22Rv1 (cell line): ENCODE measurements around the gene CAMTA1.

ENCODE experiments used
- H3K27ac ChIP-seq: fragments of 450-650 bp; 2 replicates; pipeline ENCODE4 v1.5.1; 2017
- CTCF ChIP-seq: fragments of 450-650 bp; IDR thresholded peaks from 2 replicates; pipeline ENCODE4 v1.5.1; 2017; ENCODE audit warnings: mild to moderate bottlenecking
- ZFX ChIP-seq: fragments of 450-650 bp; IDR thresholded peaks from 2 replicates; pipeline ENCODE4 v1.6.1; 2017; ENCODE audit warnings: antibody characterized with exemption, borderline replicate concordance

The CAMTA1 gene

DNA sequence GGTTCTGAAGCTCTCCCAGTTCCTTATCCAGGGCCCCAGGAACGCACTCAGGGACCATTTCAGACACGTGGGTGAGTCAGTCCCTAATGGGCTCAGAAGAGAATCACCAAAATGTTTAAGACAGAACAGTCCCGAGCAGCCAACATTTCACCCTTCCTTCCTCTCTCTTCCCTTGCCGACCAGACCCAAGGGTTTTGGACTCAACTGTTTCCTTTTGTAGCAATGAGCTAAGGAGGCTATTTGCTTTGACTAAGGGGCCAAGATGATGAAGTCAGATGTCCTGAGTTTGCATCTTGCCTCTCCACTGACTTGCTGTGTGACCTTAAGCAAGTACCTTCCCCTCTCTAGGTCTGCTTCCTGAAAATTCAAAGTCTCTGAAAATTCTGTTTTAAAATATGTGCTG lies 513.5 kb downstream of the CAMTA1 start:
- TF ChIP-seq ZFX (no peak), CTCF (no peak)
- H3K27ac ChIP-seq: no peak overlapping the region

DNA sequence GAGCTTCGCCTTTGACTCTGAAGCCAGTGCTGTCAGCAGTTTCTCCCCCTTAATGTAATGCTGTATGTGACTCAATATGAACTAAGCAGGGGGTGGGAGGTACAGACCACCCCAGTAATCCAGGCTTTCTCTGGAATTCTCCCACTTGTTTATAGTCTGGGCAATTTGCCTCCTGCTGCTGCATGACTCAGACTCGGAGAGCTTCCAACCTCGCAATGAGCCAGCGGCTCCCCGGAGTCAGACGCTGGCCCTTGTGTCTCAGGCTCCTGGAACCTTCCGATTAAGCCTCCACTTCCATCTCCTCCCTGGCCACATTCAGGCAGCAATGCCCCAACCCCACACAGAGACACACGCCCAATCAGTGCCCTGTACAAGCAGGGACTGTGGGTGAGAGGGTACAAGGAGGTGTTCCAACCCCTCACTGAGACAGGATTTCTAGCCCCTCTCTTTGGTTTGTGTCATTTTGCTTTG lies 514.1 kb downstream of the CAMTA1 start:
- no peak for TF ChIP-seq ZFX
- no peak for TF ChIP-seq CTCF
- H3K27ac ChIP-seq: no peak overlapping the region

DNA sequence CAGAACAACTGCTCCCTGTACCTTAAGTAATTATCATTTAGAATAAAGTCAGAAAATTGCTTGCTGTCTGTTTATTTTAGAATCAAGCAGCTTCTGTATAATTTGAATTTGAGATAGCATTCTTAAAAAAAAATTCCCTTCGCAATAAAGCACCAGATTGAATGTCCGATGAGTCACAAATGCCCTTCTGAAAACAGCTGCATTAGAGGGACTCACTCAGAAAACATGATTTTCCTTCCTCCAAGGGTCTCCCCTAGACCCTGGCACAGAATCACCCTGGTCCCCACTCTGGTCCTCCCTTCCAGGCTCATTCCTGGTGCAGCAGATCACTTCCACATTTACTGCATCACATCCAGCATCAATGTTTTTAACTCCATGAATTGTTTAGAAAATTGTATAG lies 514.7 kb downstream of the CAMTA1 start:
- TF ChIP-seq CTCF (no peak), ZFX (no peak)

DNA sequence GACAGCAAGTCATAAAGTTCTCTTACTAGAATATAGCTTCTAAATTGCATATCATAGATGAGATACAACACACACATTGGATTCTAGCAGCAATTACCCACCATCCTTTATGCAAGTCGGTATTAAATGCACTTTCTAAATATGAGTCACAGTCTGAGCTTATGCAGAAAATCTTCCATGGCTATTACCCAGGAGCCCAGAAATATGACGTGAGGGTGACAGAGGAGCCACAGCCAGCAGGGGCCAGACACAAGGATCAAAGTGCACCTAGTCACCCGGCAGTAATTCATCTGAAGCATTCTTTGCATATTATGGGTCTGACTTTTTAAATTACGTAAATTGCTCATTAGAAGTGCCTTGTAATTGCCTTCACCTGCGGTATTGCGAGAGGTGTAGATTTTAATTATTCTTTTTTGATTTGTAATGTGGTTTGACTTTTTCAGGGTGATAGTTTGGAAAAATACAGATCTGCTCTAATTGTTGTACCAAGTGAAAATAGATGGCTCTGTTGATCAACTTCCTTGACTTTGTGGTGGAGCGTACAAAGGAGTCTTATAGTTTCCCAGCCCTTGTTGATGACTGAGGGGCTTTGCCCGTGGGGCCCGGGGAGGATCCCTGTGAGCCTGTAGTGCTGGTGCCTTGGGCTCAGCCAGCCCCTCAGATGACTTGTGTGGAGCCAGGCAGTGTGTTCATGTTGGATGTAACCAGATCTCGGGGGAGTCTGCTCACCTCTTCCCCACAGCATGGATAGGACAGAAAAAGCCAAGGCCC lies 515.8 kb downstream of the CAMTA1 start:
- H3K27ac ChIP-seq: no peak overlapping the region
- no peak for TF ChIP-seq CTCF
- no peak for TF ChIP-seq ZFX

More for the DNA sequence above, 514.7 kb downstream of the CAMTA1 start:
- no peak overlapping the region for H3K27ac ChIP-seq

GRCh38 chr1:7301664-7301981 lies 516.4 kb downstream of the CAMTA1 start:
- H3K27ac ChIP-seq: no peak overlapping the region
- TF ChIP-seq ZFX: no peak

DNA sequence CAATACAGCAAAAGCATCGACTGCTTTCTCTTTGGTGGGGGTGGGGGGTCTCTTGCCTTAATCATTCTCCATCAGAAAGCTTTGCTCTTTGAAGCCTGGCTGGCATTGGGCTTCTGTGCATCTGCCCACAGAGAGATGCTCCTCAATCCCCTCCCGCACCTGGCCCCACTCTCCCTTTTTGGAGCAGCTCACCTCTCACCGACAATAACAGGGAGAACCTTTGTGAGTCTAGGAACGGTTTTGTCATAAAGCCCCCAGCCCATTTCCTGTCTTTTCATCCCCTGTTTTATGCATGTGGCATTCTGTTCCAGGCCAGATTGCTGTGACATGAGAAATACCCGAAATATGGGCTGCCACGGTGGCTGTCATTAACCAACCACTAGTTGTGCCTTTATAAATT lies 516.9 kb downstream of the CAMTA1 start:
- TF ChIP-seq ZFX (no peak), CTCF (no peak)
- no peak overlapping the region for H3K27ac ChIP-seq

- no peak overlapping the region for H3K27ac ChIP-seq
- TF ChIP-seq ZFX (no peak), CTCF (no peak)
Measured at GRCh38 chr1:7302873-7303272, 517.6 kb downstream of the CAMTA1 start.
